Fibroblast of skin of left quadriceps (primary cell): ENCODE measurements around the gene SC5D.

Source experiments
- DNase-seq, 2 experiments: peaks; one replicate each; pipeline ENCODE4 v3.0.0-alpha.2; 2013; ENCODE audit warnings: low read depth in 2 of 2

Gene SC5D

GRCh38 chr11:121328967-121329679, 36.6 kb downstream of the SC5D start:
- DNase-seq, result no peak

- no peak for DNase-seq
Observed at GRCh38 chr11:121329781-121330395, 37.3 kb downstream of the SC5D start.

- DNase-seq, result no peak
Observed at GRCh38 chr11:121330614-121331435, 38.3 kb downstream of the SC5D start.

GRCh38 chr11:121334973-121335710, 42.6 kb downstream of the SC5D start:
- DNase-seq, result no peak

- DNase-seq, result no peak
Observed at GRCh38 chr11:121336279-121336937, 43.8 kb downstream of the SC5D start.

GRCh38 chr11:121337078-121337477, 44.5 kb downstream of the SC5D start:
- DNase-seq, result no peak

- no peak for DNase-seq
Observed at GRCh38 chr11:121337740-121338272, 45.2 kb downstream of the SC5D start.

GRCh38 chr11:121338536-121338935, 46.0 kb downstream of the SC5D start:
- no peak for DNase-seq

GRCh38 chr11:121340032-121340580, 47.5 kb downstream of the SC5D start:
- DNase-seq, result no peak

GRCh38 chr11:121341609-121342008, 49.0 kb downstream of the SC5D start:
- no peak for DNase-seq

GRCh38 chr11:121344824-121345223, 52.3 kb downstream of the SC5D start:
- DNase-seq, result no peak

GRCh38 chr11:121347094-121347493, 54.5 kb downstream of the SC5D start:
- DNase-seq, result no peak

GRCh38 chr11:121347813-121348212, 55.2 kb downstream of the SC5D start:
- DNase-seq, result no peak

GRCh38 chr11:121348220-121348875, 55.8 kb downstream of the SC5D start:
- no peak for DNase-seq

GRCh38 chr11:121349790-121350189, 57.2 kb downstream of the SC5D start:
- no peak for DNase-seq

- no peak for DNase-seq
Observed at GRCh38 chr11:121350314-121351082, 57.9 kb downstream of the SC5D start.

- DNase-seq, result no peak
Observed at GRCh38 chr11:121351083-121351630, 58.6 kb downstream of the SC5D start.

- no peak for DNase-seq
Observed at GRCh38 chr11:121352251-121352891, 59.8 kb downstream of the SC5D start.

GRCh38 chr11:121354192-121354591, 61.6 kb downstream of the SC5D start:
- no peak for DNase-seq
